GM19463 (cell line): ENCODE data around the gene LRRC4C.
"Not testable (repeated sequence)": the region's sequence is repeated elsewhere in the genome, so short reads cannot be mapped to it uniquely, and the experiment has no call there.

Source experiments
- ATAC-seq: cut with Tn5 transposase; IDR thresholded peaks from one replicate; pipeline ENCODE4 v1.9.1; 2021; ENCODE audit warnings: mild to moderate bottlenecking, moderate library complexity; ENCODE audit not compliant: unreplicated experiment

Gene LRRC4C

DNA sequence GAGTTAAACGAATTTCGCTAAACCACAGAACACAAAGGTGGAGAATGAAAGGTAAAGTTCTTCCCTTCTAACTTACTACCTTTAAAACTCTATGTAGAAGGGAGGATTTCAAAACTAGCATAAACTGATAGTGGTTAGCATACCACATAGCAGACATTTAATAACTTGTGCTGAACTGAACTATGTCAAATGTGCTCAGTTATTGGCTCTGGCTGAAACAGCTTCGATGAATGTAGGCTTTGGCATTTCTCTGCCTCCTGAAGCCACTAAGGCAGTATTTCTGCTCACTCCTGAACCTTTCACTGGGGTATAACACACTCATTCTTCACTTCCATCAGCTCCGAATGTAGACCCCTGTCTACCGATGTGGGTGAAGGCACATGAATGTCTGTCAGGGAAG, 1188.1 kb downstream of the LRRC4C start:
- ATAC-seq: no peak

DNA sequence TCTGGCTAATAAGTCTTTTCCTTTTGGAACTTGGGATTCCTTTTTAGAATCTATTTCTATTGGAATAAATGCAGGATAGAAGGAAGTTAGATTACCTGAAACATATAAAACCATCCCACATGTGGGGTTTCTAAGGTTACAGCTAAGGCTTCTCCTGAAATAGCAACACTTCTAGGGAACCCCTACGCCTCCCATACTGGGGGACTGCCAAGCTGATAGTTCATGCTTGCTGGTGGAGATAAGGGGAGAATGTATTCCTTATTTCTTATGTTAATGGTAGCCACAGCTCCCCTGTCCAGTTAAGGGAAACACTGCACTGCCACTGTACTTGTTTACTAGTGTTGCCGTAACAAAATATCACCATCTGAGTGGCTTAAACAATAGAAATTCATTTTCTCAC, 1189.6 kb downstream of the LRRC4C start:
- ATAC-seq: no peak

DNA sequence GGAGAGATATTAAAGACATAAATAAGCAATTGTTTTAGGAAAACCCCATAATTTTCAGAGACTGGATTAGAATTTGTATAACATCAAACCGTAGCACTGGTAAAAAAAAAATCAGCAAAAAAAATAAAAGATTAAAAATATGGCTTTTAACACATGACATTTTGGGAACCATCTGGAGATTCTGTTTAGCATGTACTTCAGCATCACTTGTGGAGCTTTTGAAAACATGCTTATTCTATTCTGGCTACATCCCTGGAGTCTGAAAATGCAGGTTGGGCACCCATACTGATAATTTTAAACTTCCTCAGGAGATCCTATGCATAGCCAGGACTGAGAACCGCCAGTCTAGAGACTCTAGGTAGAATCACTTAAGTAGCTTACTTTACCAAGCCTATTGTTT, 1190.9 kb downstream of the LRRC4C start:
- ATAC-seq: no peak

DNA sequence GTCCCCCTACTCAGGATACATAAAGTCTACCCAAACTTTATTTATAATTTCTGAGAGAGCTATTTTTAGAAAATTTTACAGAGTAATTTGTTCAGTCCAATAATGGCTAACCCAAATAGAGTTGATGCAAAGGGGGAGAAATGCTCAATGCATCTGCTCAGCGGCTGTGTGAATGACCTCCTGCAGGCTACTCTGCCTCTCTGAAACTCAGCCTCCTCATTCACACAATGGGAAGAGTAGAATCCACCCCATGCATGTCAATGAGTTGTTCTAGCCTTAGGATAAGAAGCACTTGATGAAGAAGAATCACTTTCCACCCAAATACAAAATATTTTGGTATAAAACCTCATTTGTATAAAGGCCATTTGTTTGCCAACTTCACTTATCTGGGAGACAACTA, 1204.0 kb downstream of the LRRC4C start:
- ATAC-seq: no peak

DNA sequence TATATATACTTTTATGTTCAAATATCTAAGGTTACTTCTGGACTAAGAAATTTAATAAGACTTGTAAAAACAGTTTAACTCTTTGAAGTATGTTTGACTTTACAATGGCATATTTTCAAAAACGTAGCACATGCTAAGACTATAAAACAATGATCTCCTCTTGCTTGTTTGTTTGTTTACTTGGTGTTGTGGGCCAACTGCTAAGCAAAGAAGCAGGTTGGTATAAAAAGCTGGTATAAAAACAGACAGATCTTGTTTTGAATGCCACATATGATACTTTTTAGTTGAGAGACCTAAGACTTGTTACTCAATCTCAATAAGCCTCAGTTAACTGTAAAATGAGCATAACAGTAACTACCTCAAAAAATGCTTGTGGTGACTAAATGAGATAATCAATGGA, 1206.3 kb downstream of the LRRC4C start:
- no peak for ATAC-seq

DNA sequence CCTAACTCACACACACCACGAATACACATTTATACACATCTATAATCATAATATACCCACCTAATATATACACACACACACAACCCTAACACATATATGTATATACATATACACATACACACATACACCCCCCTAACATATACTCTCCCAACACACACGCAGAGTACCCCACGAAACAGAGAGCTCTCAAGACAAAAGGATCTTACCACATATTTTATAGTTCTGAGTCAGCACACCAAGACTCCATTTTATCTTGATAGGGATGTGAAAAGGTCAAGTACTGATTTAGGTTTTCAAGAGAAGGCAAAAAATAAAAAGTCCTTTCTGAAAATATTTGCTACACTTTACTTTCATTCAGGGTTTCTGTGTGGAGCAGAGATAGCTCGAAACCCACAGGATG, 1207.2 kb downstream of the LRRC4C start:
- no peak for ATAC-seq

DNA sequence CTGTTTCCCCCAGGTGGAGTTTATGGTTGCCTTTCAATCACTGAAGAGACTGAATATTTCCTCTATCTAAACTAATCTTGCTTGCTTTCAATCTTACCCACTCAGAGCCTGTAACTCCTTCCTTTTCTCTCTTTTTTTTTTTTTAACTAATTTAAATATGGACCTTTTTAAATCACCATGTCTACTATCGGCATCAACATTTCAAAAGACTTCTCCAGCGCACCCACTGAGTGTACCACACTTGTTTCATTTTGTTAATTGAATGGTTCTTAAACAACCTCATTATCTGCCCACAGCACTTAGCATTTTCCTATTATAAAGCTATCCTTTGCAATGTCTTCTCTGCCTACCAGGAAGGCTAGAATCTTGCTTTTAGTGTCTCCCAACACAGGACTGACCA, 1212.5 kb downstream of the LRRC4C start:
- no peak for ATAC-seq

DNA sequence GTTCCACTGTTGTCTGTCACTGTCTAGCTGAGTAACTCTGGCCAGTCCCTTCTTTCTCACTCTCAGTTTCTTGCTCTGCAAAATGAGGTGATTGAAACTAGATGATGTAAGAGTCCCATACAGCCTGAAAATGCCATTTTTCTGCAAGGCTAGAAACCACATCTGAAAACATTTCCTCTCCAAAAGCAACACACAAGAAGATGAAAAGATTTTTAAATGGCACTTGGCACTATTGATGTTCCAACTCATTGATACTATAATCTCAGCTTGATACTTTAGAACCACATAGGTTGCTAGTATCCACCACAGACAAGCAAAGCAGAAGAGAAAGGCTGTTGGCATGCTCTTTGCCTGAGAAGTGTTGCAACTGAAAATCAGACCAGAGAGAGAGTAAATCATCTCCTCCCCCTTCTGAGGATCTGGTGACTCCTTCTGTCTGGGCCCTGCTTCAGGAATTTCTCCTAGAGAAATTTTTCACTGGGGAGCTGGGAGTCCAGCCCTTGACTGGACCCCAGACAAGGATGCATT, 1217.9 kb downstream of the LRRC4C start:
- ATAC-seq: peak; percentile 89

DNA sequence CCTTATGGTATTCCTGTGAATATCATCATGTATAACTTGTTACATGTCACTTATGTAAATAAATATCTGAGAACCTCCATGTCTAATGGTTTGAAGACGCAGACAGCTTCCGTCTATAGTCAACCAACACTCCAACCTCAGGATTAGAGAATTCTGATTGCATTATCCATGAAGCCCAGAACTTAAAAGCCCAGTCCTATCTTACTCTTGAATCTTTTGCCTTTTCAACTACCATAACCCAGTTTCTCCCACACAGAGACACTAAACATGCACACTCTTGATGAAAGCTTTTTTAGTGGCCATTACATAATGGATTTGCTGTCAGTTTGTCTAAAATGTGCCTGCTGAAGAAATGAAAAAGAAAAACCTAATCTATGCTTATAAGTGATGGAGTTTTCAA, 1219.2 kb downstream of the LRRC4C start:
- no peak for ATAC-seq

DNA sequence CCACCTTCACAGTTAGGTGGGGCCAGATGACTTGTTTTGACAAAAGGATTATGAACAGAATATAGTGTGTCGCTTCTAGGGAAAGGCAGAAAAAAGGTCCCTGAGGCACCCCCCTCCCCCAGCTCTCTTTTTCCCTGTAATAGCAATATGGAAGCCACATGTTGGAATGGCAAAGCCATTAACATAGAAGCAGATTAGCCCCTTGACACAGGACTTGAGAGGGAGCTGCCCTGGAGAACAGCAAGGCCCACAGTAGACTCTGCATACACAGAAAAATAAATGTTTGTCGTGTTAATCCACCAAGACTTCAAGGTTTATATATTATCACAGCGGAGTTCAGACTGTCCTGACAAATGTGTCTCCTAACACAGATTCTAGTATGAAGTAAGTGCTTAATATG, 1222.9 kb downstream of the LRRC4C start:
- ATAC-seq: no peak

DNA sequence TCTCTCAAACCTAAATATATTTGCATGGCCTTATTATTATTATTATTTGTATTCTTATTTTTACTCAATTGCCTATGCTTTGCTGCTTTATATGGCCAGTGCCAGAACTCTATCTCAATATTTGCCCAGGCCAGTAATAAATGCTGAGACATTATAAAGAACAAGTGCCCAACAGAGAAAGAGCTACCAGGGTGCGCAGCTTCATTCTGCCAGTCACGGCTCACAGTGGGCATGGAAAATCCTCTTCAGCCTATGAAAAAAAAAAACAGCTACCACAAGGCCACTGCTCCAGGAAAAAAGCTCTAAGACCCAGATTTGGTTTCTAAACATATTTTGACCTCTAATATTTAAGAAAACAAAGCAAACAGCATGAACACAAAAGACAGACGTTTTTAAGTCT, 1223.6 kb downstream of the LRRC4C start:
- ATAC-seq: no peak

DNA sequence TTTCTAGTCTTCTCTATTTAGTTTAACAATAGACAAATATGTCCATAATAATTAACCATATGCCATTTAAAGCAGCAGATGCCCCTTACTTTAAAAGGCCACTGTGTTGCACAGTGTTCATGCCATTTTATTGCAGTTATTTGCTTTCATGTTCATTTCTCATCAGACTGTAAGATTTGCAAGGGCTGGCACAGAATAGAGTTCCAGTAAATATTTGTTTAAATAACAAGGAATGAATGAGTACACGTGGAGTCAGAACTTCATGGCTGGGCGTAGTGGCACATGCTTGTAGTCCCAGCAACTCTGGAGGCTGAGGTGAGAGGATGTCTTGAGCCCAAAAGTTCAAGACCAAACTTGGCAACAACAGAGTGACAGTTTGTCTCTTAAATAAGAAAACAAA, 1228.6 kb downstream of the LRRC4C start:
- no peak for ATAC-seq

DNA sequence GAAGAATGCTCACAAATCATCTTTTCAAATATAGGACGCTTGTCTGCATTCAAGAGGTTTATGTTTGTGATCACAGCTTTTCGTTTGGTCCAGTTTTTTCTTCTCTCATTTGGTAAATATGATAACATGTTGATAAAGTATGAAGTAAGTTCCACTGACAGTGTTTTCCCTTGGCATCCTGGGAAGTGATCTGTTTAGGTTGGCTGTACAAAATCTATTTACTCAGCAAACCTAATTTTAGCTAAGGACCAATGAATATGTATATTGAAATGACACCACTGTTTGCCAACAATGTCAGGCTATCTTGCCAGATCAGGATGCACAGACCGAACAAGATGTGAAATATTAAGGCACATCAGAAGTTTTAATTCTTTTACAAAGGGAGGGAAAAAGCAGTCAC, 1230.8 kb downstream of the LRRC4C start:
- no peak for ATAC-seq

DNA sequence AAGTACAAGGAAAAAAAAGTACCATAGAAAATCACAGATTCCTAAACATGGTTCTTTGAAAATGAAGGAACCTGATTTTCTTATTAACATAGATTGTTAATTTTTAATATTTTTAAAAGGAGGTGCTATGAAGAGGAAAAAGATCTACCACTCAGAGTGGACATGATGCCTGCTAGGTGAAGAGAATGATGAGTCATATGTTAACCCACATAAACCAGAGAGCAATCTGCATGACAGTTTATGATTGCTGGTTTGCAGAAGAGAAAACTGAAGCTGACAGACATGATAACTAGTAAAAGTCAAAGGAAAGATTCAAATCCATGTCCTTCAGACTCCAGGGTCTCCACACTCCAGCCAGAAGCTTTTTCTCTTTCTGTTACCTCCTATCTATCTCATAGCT, 1231.7 kb downstream of the LRRC4C start:
- ATAC-seq: peak; percentile 76

DNA sequence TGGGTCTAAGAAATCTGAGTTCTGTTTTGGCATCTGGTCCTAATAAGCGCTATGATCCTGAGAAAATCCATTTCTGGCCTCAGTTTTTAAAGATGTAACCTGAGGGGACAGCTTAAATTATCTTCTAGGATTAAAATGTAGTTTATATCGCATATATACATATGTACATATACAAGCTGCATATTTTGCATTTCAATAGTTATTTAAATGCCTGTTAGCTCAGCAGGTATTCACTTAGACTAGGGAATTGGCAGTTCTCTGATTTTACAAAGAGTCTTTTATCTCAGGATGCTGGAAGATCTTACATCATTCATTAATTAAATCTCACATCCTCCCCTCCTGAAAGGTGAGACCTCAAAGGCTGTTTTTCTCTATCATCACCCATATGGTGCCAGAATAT, 1232.8 kb downstream of the LRRC4C start:
- ATAC-seq: no peak

DNA sequence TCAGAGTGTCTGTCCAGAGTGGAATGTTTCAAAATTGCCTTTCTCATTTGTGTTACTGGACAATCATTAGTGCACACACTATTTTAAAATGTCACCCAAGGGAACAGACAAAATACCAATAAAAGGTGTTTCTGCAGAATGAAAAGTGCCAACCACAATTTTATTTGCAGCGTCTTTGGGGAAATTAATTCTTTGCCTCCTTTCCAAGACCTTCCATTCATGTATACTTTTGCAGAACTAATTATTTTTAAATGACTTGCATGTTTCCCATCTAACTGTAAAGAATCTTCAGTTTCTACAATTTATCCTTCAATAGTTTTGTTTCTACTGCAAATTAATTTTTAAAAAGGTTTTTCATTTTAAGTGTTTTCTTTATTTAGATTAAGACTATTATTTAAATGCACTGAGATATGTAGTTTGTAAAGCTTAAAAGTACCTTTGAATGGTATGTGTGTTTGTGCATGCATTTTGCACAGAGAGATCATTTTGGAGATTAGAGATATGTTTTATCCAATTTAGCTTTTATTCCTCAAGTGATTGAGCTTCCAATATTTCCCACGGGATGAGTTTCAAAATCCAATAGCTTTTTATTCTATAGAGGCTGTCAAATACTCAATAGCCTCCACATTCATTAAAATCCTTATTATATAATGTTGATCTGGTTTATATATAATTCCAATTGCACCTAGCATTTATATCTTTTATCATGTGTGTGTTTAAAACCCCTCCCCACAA, 1235.7 kb downstream of the LRRC4C start:
- no peak for ATAC-seq

DNA sequence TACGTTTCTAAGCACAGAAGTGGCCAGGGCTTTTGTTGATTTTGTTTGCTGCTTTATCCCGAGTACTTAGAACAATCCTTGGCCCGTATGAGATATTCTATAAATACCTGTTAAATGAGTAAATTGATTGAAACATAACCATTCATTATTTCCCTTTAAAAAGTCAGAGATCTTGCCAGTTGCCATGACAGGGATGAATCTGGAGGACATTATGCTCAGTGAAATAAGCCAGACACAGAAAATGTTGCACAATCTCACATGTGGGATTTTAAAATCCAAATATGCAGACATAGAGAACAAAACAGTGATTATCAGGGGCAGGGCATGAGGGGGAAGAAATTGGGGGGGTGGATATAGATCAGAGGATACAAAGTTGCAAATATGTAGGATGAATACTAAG, 1240.1 kb downstream of the LRRC4C start:
- no peak for ATAC-seq

DNA sequence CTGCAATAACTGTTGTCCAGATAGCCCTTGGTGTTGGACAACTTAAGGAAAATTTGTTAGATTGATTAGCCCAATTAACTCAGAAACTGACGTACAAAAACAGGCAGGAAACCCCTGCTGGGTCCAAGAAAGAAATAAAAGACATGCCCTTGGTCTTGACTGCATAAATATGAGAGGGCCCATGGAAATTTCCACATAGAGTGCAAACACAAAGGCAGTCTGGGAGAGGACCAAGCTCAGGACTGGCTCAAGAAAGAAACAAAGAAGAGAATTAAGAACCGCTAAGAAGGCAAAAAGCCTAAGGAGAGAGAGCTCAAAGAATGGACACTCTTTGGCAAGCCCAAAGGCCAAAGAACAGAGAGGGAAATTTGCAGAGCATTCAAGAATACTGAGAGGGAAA, 1243.9 kb downstream of the LRRC4C start:
- no peak for ATAC-seq

DNA sequence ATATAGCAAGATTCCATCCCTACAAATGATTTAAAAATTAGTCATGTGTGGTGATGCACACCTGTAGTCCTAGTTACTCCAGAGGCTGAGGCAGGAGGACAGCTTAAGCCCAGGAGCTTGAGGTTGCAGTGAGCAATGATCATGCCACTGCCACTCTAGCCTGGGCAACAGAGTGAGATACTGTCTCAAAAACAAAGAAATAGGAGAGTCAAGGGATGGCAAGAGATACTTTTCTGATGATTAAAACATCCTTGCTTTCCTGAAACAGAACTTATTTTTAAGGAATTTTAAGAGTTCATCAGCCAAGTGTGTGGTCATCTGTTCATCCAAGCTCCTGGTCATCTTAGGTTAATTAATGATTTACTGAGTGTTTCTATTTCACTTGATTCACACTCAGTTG, 1252.0 kb downstream of the LRRC4C start:
- ATAC-seq: no peak

DNA sequence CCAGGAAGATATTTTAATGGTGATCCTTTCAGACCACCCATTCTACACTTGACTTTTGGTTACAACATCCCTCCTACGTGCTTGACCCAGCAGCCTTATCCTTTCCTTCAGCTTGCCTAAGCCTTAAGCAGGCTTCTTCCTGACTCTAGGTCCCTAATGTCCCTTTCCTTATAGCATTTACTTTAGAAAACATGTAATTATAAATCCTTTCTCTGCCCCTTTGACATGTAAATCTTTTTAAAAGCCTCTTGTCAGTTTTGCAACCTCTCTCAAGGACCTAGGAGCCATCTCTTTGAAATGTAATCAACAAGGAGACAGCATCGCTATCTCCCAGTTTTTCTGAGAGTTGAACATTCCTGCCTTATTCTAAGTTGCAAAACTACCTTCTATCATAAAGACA, 1255.2 kb downstream of the LRRC4C start:
- no peak for ATAC-seq

DNA sequence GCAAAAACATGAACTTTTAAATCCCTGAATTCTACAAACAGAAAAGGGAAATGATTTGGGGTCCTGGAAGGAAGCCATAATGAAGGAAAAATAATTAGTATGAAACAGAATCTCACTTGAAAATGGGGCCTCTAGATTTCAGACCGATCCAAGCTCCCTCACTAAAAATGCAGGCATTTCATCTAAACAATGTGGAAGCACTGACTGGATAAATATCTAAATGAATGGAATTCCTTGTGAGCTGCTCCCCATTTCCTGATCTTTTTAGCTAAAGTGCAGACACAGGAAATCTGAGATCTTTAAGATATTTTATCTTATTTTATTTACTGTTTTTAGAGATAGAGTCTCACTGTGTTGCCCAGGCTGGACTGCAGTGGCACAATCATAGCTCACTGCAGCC, 1255.8 kb downstream of the LRRC4C start:
- no peak for ATAC-seq

DNA sequence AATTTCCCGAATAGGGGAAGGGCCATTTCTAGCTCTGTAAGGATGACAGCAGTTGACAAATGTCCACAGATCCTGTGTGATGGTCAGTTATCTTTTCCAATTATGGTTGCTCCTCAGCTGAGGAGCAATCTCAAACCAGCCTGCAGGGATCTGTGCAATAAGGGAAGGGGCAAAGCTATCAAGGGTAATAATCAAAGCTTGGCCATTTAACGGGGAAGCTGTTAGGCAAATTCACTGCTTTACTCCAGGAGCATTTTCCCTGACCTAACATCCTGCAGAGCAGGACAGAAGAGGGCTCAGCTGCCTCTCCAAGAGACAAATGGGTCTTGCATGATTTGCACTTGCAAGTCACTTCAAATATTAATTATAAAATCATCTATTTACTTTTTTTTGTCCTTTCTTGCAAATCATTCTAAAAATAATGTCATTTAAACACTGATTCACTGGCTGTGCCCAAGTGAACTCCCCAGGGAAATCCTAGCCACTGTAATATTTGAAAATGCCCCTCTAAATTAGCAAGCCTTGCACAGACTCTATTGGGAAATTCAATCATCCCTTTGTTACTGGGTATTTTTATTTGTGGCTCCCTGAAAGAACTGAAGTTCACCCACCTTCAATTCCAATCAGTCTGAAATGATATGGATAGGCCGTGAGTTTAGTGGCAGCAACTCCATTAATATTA, 1256.7 kb downstream of the LRRC4C start:
- no peak for ATAC-seq

DNA sequence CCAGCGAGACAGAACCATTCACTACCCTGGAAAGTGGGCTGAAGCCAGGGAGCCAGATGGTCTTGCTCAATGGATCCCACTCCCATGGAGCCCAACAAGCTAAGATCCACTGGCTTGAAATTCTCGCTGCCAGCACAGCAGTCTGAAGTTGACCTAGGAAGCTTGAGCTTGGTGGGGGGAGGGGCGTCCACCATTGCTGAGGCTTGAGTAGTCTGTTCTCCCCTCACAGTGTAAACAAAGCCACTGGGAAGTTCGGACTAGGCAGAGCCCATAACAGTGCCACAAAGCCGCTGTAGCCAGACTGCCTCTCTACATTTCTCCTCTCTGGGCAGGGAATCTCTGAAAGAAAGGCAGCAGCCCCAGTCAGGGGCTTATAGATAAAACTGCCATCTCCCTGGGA, 1266.9 kb downstream of the LRRC4C start:
- ATAC-seq: not testable (repeated sequence)
